Epidermal melanocyte (primary cell): ENCODE measurements around the gene PLK2.

ENCODE experiments used
- DNase-seq: peaks from one replicate; pipeline ENCODE4 v3.0.0; 2011; ENCODE audit warnings: low spot score; ENCODE audit not compliant: insufficient read length

Gene PLK2

GRCh38 chr5:58450811-58451629, 8.9 kb downstream of the PLK2 start:
- no peak for DNase-seq

DNA sequence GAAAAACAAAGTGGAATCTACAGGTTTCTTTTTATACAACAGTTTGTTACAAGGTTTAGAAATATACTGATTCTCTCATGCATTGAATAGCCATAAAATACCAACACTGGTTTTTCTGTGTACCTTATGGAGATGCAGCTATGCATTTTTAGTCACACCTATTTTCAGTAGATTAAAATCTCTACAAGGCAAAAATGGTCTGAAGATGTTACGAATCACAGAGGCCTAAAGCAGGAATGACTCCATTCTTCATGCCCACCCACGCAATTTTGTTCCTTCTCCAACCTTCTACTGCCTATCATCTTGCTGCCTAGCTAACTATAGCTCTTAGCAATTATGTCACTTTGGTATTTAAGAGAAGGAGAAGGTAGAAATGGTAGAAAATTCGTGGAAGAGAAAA, 9.9 kb downstream of the PLK2 start:
- no peak for DNase-seq

DNA sequence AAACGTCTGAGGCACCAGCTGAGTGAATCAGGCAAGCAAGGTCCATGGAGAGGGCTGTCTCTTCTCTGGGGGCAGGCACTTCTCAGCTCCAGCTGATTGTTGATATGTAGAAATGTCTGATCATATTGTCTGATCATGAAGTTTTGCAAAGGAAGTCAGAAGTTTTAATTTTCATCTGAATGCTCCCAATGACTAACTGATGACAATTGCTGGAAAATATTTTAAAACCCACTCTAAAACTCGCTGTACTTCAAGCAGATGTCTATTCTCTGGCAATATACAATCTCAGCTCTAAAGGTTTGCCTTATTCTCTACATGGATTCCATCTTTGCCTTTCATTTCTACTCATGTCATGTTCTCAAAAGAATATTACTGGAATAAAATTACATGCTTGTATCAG, 12.7 kb downstream of the PLK2 start:
- no peak for DNase-seq

- no peak for DNase-seq
Measured at GRCh38 chr5:58446024-58446423, 13.9 kb downstream of the PLK2 start.

- no peak for DNase-seq
Measured at GRCh38 chr5:58444805-58445204, 15.1 kb downstream of the PLK2 start.

DNA sequence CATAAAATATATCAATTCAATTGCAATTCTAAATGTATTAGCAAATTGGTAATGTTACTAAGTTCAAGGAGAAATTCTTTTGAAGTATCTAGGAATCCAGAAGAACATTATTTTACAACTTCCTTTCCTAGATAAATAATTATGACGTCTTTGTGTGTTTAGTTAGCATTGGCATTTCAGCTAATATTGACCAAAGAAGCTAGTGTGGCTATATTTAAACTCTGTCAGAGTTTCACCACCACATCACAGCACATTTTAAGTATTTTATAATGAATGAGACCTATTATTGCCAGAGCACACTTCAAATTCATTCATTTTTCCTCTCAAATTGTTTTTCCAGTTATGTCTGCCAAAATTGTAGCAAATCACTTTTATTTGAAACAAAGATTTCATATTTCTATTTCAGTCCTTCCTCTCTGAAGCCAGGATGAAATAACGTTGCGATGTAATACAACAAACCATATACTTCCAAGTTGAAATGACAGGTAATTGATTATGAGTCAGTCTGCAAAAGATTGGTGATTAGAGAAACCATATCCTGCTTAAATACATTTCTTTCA, 18.9 kb downstream of the PLK2 start:
- DNase-seq, result no peak

GRCh38 chr5:58439094-58439644, 20.7 kb downstream of the PLK2 start:
- DNase-seq, result no peak

DNA sequence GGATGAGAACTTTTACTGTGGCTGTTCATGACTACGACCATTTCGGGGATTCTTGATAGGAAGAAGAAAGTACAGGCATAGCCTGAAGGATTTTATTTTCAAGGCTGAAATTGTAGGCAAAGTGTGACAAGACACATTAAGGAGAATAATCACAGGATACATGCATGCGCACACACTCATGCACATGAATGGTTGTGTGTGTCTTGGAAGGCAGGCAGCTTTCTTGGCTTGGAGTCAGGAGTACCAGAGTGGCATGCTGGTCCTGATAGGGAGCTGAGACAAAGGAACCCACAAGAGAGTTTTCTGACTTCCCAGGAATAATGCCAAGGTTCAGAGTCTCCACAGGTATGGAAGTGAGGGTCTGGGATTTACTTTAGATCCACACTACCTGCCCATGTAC, 22.2 kb downstream of the PLK2 start:
- DNase-seq, result no peak

DNA sequence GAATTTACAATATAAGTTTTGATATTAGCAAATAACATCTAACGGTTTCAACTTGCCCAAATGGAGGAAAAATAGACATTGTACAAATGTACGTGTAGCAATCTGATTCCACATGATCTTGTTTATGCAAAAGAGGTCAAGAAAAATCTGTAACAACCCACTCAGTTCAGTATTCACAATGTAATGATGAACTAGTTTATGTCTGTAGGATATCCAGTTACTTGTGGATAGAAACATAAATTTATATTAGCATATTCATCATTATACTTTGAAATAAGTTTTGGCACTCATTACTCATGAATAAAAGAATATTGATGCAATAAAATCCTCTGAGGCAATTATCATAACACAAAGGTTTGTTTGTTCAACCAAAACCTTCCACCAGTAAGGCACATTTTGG, 28.1 kb downstream of the PLK2 start:
- no peak for DNase-seq

DNA sequence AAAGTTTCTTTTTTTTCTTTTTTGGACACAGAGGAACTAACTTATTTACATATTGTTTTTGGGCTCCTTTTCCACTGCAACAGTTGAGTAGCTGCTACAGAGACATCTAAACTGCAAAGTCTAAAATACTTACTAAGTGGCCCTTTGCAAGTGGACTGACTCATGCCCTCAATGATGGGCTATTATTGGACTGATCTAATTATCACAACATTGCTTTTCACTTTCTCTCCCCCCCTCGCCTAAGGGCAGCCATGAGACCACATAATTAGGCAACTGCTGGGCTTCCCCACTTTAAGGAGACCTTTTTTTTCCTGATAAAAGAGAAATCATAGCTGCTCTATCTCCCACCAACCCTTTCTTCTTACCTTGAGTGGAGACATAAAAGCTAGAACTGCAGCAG, 47.0 kb downstream of the PLK2 start:
- no peak for DNase-seq

GRCh38 chr5:58412081-58412480, 47.8 kb downstream of the PLK2 start:
- DNase-seq, result no peak

- no peak for DNase-seq
Measured at GRCh38 chr5:58411372-58411771, 48.5 kb downstream of the PLK2 start.

DNA sequence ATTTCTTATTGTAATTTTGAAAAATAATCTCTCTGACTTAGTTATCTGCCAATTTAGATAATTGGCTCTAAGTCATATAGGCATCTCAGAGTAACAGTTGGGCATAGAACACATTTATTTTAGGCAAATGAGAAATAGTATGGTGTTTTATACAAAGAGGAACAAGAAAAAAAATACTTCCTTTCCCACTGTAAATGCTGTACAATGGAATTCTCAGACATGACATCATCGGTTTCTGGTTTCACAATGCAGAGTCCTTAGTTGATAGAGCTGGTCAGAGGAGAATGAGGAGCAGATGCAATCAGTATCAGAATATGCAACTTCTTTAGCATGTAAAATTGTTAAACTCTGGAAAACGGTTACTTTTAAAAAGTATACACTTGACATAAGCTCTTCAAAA, 49.4 kb downstream of the PLK2 start:
- DNase-seq, result no peak

DNA sequence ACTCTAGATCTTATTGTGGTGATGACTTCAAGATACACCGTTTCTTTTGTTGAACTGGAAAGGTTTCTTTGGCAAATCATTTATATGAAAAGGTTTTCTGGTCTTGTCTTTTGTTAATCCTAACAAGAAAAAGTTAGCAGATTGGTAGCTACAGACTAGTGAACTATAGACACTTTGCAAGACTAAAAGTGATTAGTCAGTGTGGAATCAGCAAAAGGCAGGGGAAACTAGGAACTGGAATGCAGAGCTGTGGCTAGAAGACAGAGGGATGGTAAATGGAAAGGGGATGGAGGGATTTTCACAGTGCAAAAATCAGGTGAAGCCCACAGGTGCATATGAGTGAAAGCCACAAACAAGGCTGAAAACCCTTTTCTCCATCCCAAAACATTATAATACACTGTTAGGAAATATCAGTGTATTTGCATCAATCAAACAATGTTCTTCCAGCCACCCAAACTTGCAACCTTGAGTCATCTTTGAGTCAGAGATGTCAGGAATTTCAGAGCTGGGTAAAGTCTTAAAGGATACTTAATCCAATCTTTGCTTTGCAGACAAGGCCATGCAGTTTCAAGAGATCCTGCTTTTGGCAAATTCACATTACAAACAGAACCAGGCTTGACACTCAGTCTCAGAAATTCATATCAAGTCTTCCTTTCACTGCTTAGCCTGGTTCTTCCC, 52.7 kb downstream of the PLK2 start:
- no peak for DNase-seq

DNA sequence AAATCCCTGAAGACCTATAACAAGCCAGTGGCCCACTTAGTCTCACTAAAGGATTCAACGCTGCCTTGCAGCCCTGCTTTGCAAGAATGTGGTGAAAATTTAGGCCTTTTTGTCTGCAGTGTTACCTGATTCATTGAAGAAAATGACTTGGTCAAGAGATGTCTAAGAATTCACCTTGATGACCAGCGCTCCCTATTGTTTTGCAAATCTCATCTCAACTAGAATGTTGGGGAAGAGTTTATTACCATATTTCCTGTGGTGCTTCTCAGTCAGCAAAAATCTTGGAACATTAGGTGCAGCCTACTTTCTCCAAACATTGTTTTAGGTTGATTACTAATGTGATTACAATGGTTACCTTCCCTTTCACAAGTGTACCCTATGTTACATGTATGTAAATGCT, 53.5 kb downstream of the PLK2 start:
- no peak for DNase-seq

DNA sequence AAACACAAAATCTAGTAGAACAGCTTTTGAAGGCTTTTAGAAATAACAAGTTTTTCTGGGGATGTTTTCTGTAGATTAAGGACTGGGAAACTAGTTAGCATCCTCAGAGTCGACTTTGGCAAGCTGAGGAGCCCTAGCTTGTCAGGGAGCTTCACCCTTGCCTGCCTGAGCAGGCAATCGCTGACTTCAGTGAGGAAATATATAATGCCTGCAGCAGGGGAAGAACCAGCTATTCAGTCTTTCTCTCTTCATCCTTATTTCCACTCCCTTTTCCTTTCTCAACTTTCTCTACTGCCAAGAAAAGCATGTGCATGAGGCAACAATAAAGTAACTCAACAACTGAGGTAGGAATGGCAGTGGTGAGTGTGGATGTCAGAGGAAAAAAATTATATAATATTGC, 54.7 kb downstream of the PLK2 start:
- DNase-seq, result no peak

GRCh38 chr5:58404734-58405133, 55.2 kb downstream of the PLK2 start:
- DNase-seq, result no peak
